H1 (cell line): ENCODE data around the gene PMF1. TPM values are rescaled to one million over a fixed set of nuclear protein-coding genes. Genes with fewer than 3 reads are reported as not detected.

ENCODE experiments used
- RAD21 ChIP-seq, 2 experiments: IDR thresholded peaks in 1 of 2; conservative IDR thresholded peaks in 1 of 2; 2 replicates each; pipeline ENCODE4 v1.6.1; 2011; ENCODE audit warnings: low read depth in 2 of 2, low read length in 2 of 2, improper control_type of control experiment in 1 of 2, inconsistent platforms in 1 of 2, mild to moderate bottlenecking in 1 of 2, moderate library complexity in 1 of 2
- polyA plus RNA-seq, 7 experiments: library from polyadenylated mRNA; depleted of rRNA in 3 of 7; stranded (reverse) in 5 of 7; unstranded in 2 of 7; fragments of >200 nt in 5 of 7; fragments of 200-250 nt in 2 of 7; gene quantifications; 1 replicate in 5 of 7; 2 replicates in 1 of 7; 4 replicates in 1 of 7; pipeline versions ENCODE4 v1.2.1 to v1.2.3, GENCODE V29; 2011 to 2013; ENCODE audit warnings: missing spikeins in 2 of 7, mixed read lengths in 2 of 7
- total RNA-seq: library from RNA; stranded (reverse); fragmentation: NEBNext Ultra II Directional; extraction: Animal tissue kit (Norgen Biotek cat#: 25700); gene quantifications from 2 replicates; pipeline ENCODE4 v1.2.1, GENCODE V29; 2021

The PMF1 gene
- total and polyA plus RNA-seq, 2 of the 8 experiments (the other 6 are each of a cell fraction or from before 2014, with no cell fraction given), result 113 to 296 TPM

- TF ChIP-seq RAD21 (IDR thresholded peaks at IDR 0.05 in 1 of 2, conservative IDR thresholded peaks at IDR 0.05 in 1 of 2; ENCODE audit: low read depth in 2 of 2, low read length in 2 of 2), result peak in 1 of 2 experiments; percentile 6; a peak in 1 of 4 replicates
These were observed at the start of gene PMF1 (continued) for GRCh38 chr1:156212833-156213643.
